Inflammatory macrophage treated with lipopolysaccharide for 1 hour (primary cell): ENCODE results near the gene RBMS1.
"Not testable (repeated sequence)": the region's sequence is repeated elsewhere in the genome, so short reads cannot be mapped to it uniquely, and the experiment has no call there.

Experiments
- DNase-seq, 2 donors: peaks; one replicate each; pipeline ENCODE4 v3.0.0-alpha.2; 2020 to 2022

RBMS1 gene

DNA sequence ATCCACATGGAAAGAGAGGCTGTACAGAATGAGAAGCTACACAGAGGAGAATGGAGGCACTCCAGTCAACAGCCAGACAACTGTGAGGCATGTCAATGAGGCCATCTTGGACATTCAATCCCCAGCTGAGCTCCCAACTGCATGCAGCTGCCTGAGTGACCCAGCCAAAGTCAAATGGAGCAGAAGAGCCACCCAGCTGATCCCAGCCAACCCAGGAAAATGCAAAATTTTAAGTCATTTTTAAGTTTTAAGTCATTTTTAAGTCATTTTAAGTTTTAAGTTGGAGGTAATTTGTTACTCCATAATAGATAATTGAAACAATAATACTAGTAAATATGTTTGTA is 63.6 kb downstream of the RBMS1 start:
- no peak for DNase-seq

DNA sequence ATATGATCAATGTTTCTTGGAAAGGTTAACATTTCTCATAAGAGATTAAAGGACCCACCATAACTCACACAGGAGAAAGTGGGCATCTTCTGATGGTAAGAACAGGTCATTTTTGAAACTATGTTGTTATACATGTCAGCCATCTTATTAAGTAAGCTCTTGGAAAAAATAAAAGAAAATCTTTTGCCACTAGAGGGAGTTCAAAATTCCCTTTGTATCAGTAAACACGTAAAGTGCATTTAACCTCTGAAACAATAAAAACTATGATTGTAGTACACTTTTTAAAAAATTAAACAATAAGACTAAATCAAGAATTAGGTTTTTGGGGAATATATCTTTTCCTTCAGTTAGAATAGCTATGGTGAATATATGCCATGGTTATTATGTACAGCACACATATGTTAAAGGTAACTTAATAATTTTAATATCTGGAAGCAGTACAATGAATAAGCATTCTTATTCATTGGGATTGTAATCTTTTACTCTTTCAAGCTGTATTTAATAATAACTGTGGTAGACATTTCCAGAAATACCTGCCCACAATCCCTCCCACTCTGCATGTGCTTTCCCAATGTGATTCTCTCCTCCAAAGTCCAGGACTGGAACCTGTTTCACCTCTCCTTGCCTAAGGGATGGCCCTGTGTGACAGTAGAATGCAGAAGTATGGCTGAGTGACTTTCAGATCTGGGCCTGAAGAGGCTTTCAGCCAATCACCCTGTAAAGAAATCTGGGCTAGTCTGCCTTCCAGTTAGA is 64.2 kb downstream of the RBMS1 start:
- DNase-seq, result peak; percentile 61 to 94

DNA sequence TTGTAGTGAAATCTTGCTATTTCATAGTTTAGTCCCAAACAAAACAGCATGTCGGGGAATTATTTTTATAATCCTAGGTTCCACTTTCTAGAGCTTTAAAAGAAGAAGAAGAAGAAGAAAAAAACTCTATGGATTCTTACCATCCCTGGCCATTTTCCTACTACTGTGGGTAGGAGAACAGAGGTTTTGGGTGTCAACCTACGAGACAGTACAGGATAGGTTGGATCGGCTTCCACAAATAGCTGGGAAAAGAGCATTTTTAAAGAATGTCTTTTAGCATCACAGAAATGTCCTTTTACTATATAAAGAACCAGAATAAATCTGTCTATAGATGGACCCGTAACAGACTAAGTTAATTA is 65.2 kb downstream of the RBMS1 start:
- no peak for DNase-seq

DNA sequence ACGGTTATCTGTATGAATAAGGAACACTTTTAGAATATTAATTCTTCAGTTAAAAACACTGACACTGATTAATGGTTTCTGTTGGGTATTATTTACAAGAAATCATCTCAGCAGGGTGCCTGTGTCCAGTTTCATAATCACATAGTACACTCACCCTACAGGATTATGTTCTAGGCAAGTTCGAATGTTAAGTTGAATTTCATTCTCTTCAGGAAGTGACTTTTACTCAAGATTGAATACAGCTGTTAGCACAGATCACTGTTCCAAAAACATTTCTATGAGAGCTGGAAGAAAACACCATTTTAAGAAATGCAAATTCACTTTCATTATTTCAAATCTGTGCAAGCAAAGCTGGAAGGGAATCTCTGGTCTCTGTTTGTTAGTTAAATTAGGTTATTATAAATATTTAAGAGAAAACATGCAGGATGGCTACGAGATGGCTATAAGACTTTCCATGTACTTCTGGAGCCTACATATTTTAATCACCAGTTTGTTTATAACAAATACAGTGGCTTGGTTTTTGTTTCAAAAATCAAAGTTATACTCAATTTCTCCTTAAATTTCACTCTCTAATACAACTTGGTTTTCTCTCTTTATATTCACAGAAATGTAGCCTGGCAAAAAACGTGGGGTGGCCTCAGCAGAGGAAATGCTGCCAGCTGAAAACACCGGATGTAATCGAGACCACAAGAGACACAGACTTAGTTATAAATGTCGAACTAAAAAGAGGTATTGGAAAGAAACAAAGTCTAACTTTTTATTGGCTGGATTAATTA is 65.8 kb downstream of the RBMS1 start:
- no peak for DNase-seq

DNA sequence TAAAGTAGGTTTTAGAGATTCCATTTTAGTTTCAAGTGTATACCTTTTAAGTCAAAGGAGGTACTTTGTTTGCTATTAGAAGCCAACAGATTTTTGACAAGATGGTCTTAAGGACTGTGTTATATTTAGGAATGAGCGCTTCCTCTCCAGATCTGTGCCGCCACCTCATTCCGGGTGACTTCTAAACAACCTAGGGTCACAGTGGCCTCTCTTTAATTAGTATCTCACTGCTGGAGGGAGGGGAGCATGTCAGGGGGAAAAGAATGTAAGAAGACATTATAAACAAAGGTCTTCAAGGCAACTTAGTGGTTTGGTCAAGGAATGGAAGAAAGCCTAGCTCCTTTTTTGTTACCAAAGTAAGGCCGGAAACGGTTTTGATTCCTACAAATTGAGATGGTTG is 67.0 kb downstream of the RBMS1 start:
- no peak for DNase-seq

DNA sequence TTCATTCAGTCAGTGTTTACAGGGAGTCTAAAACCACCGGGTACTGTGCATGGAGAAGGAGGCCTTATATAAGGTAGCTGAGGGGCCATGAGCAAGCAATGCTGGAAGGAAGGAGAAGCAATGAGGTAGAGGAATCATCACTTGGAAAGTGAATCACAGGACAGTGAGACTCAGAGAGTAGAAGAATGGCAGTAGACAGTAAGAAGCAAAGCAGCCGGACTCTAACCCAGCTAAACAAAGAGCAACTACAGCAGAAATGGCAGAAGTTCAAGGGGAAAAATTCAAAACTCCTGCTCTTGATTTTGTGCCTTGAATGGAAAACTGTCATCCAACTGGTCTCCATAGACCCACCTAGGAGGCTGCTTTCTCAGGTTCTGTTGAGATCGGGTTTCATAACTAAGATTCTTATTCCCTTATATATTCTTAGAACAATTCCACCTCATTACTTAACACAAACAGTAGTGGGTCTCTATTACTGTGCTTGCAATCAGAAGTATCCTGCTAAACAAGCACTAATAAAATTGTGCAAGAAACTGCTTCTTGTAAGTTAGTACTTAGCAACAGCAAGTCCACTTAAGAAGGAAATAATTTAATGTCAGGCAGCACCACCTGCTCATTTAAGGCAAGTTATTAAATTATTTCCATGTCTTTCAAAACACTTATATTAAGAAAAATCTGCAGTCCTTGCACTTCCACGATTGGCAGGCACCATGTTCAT is 68.0 kb downstream of the RBMS1 start:
- no peak for DNase-seq

DNA sequence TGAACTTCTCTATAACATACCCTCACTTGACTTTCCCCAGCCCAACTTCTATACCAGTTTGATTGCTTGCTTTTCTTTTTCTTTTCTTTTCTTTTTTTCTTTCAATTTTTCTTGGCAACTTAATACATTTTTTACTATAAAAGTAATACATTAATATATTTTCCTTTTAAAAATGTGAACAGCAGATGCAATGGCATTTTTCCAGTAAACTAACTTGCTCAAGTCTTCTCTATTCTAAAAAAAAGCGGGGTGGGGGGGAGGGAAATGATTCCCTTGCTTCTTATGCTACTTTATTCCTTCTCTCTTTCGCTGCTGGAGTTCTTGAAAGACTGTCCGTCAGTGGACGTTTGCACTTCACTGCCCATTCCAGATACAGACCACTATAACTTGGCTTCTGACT is 70.5 kb downstream of the RBMS1 start:
- no peak for DNase-seq

DNA sequence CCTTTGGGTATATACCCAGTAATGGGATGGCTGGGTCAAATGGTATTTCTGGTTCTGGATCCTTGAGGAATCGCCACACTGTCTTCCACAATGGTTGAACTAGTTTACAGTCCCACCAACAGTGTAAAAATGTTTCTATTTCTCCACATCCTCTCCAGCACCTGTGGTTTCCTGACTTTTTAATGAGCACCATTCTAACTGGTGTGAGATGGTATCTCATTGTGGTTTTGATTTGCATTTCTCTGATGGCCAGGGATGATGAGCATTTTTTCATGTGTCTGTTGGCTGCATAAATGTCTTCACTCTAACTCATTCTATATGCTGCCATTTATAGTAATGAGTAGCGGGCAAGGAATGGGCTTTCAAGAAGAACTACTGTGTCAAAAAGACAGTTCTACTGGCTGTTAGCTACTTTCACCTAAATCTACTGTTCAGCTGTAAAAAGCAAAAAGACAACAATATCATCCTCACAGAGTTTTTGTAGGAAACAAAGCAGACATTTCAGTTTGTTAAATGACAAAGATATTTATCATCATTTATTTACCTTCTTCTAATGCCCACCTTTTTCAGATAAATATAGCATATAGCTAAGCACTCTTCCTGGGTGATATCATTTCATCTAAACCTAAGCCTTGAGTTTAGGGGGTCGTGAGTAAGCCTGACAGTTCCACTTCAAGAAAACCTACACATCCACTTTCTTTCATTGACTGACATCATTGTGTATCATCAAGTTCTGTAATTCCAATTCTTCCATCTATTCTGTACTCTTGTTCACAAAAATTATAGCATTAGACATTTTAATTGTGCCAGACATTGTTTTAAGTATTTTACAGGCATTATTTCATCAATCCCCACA is 71.7 kb downstream of the RBMS1 start:
- DNase-seq, result not testable (repeated sequence)

DNA sequence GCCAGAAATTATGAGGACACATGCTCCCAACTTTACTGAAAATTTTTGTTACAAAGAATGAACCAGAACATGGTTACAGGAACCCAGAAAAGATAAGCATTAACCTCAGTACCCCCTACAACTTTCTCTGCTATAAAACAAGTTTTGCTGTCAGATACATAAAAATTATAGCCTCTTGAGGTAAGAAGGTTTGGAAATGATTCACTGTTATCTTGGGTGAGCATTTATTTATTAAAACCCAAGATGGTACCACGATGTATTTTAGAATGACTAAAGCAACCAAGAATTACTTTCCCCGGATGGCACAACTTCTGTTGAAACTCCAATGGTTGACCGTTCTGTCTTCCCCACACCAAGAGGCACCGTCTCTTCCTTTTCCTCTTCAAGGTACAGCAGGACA is 72.9 kb downstream of the RBMS1 start:
- DNase-seq, result no peak

DNA sequence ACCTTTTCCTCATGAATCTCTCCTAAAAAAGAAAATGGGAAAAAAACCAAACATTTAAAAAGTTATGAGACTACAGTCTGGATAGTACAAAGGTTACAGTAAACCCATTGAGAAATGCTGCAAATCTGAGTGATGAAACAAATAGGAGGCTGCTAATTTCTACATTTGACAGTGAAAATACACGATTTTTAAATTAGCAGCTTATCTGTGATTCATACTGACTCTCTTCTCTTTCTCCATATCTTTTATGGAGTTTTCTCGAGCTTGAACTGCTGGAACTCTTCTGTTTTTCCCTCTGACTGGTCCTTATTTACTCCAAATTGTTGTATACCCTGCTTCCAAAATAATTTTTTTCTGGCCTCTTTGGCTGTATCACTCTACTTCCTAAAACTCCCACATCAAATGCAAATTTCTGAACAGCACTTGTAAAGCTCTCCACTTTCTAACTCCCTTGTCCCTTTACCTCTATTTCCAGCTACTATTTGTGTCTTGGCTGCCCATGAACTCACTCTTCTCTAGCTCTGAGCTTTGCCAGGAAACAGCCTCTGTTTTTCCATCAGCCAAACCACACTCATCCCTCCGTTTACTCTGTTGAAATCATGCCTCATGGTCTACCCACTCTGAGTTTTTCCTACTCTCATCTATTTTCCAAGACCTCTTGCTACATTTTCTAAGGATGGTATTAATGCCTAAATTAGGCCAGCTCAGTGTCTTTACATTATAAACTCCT is 73.7 kb downstream of the RBMS1 start:
- peak in 1 of 2 donors; percentile 45 for DNase-seq

DNA sequence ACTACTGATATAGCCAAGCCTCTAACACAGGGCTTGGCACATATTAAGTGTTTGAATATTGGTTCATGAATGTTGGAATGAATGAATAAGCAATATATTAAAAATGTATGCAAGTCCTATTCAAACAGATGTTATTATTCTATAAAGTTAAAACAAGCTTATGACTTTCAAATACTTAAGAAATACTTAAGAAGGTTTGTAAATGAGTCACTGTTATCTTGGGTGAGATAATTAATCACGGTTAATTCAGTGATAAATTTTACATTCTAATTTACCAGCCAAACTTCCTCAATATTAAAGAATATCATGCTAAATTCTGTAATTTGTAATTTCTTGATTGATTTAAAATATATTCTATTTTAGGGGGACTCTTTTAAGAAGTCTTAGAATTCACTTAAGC is 74.8 kb downstream of the RBMS1 start:
- DNase-seq, result no peak

DNA sequence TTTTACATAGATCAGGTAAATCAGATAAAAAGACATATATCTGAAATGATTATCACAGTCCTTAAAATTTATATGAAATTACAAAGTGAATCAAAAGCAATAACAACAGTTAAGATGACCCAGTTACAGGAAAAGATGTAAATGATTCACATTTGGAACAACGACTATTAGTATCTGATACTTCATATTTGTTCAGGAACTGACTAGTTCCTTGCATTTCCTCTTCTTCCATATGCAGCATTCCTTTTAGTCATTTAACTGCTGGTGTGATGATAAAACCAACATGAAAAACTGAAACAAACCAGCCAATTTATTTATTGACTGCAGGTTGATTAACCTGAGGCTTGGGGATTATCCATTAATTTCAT is 75.2 kb downstream of the RBMS1 start:
- DNase-seq, result no peak

DNA sequence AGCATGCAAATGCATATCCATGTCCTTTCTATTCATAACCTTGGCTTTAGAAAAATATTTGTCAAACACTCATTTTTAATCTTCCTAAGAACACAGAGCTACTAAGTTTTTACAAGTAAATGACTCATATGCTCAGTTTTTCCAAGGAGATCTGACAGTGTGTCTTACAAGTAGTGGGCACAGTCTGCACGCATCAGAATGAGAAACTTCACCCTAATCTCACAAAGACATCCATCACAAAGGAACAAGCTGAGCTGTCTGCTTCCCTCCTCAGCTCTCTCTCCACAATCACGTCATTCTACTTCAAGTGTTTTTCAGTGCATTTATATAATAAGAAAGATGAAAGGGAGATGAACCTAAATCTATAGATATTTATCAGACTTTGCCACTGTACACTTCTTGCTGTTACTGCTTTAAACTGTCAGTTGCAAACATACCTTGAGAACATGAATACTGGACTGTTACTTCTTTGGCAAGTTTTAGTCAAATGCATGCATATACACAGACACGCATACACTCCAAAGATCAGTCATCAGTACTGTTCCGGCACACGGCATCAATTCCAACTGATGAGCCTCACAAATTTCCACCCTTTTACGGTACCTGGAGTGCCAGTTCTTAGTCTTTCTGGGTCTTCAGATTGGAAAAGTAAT is 75.7 kb downstream of the RBMS1 start:
- DNase-seq, result no peak

DNA sequence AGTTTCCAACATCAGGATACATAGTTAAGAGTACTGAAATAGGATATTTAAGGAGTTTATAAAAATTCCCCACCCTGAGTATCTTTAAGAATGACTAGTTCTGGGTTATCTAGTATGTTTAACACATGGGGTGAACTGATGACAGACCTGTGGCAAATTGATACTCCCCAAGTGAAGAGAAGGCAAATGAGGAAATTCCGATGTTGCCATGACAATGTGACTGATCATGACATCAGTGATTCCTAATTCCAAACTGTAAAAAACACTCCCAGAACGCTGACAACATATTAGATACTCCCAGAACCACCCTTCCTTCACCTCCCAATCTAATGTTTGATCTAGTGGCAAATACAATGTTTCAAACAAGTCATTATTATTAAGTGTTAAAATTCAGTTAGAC is 77.6 kb downstream of the RBMS1 start:
- peak; percentile 79 to 82 for DNase-seq

DNA sequence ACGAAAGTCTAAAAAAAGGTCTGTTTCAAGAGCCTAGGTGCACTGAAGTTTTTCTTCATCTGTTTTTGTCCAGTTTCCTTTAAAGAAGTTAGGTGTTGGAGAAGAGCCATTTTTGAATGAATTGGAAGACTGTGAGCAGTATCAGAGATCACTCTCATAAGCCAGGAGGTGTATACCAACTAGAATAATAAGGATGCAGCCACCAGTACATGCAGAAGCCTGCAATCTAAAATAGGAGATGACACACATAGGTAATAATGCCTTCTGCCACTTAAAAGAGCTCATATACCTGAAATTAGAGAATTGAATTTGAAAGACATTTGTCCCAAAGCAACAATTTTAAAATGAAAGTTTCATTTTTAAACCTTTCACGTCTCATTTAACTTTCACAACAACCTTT is 81.7 kb downstream of the RBMS1 start:
- no peak for DNase-seq

DNA sequence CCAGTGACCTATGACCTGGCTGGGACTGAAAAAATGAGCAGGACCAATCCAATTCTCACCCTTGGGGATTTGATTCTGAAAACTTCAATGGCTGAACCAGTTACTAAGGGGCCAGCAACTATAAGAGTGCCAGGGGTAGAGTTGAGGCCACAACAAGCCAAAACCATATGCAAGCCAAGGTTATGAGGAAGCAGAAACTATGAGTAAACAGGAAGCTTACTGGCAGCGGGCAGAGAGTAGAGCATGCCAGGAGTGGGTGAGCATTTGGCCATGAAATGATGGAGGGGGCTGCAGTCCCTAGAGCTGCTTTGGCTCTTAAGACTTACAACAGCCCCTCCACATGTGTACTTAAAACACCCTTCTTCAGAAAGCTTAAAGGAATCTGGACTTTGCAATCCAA is 82.4 kb downstream of the RBMS1 start:
- DNase-seq, result peak in 1 of 2 donors; percentile 52

DNA sequence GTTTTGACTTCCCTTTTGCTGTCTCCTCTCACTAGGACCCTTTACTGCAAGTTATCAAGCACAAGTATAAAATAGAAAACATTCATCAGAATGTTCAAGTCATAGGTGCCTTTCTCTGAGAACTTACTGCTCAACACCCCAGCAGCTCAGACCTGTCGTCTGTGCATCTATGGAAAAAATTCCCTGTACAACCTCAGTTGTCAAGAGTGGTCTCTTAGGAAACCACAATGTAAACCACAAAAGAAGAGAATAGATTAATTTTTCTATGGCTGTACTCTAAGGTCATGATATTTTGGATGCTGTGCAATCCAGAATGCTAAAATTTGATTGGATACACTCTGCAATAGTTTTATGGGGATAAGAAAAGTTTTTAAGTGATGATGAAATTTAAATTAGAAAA is 84.1 kb downstream of the RBMS1 start:
- no peak for DNase-seq

DNA sequence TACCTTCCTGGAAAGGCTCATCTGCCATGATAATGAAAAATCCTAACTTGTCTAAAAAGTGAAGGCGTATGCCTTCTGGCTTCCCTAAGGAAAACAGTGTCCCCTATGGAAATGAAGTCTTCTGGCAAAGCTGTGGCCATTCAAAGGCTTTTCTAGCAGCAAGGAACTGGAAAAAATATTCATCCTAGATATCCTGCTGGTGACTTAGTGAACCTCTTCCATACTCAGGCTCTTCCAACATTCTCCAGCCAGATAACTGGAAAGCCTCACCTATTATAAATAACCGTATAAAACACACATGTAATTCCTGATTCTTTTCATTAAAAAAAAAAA is 84.7 kb downstream of the RBMS1 start:
- no peak for DNase-seq

DNA sequence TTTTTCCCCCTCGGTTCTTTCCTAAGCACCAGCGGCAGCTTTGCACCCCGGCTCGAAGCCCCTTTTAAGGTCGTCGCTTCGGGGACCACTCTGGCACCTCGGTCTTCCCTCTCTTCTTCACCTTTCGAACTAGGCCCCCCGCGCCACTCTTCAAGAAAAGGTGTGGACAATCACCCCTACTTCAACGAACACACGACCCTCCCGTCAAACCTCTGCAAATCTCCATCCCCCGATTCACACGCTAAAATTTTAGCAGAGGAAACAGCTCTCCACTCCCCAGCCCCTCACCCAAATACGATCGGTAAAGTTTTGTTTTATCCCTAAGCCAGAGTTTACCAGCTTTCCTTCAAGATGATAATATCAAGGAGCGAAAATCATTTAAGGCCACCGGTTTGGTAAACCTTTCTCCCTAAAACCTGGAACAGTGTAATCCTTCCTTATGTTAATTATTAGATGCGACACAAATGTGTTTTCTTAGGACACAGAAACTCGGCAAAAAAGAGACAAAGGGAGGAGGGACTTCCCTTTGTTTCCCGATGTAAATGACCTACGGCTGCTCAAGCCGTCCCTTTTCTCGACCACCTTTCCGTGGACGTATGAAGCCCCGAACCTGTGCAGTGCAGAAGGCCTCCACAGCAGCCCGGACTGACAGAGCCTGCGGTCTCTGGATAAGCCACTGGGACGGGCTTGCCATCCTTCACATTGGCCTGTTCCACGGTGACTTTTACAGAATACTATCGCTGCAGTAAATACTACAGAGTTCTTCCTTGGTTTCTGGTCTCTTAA is 85.2 kb downstream of the RBMS1 start:
- DNase-seq, result no peak

DNA sequence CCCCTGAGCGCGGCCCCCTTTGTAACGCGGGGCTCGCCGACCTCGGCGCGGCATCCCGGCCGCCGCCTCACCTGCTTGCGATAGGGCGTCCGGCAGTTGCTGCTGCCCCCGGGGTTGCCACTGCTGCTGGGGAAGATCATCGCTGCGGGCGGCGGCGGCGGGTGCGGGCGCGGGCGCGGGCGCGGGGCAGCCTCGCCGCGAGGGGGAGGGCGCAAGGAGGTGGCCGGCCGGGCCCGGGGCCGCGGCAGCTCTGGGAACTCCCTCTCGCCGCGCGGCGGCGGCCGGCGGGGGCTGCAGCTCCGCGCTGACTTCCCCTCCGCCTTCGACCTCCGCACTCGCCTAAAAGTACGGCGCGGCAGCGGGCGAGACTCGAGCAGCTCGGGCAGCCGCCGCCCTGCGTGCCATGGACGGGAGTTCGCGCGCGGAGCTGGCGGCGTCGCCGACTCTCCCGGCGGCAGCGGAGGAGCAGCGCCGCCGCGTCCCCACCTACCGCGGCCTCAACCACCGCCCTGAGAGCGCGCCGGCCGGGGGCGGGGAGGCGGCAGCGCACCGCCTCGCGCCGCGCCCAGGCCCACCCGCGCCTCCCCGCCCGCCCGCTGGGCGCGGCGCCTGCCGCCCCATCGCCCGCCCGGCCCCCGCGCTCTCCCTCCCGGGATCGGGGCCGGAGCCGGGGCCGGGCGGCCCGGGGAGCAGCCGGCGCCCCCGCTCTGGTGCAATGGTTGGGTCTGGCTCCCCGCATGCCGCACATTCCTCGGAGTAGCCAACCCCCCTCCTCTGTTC is 86.0 kb downstream of the RBMS1 start:
- peak; percentile 64 to 69 for DNase-seq
